Transverse colon (tissue), 4 donors: ENCODE data around the gene MAPRE2. TPM values are rescaled to one million over a fixed set of nuclear protein-coding genes. Genes with fewer than 3 reads are reported as not detected.

Source experiments
- DNase-seq: peaks from one replicate; pipeline ENCODE4 v3.0.0-alpha.2; 2019
- H3K27ac ChIP-seq, 4 donors: fragments of 200-600 bp; sonication (generic); 2 replicates each; pipeline ENCODE4 v1.5.1; 2016 to 2018; ENCODE audit warnings: inconsistent platforms in 4 of 4
- H3K27me3 ChIP-seq: fragments of 200-600 bp; sonication (generic); 2 replicates; pipeline ENCODE4 v1.5.1; 2017; ENCODE audit warnings: inconsistent platforms
- H3K36me3 ChIP-seq, 4 donors: fragments of 200-600 bp; sonication (generic); 2 replicates each; pipeline ENCODE4 v1.5.1; 2017 to 2019; ENCODE audit warnings: inconsistent platforms in 4 of 4
- H3K4me1 ChIP-seq, 4 donors: fragments of 200-600 bp; sonication (generic); 2 replicates each; pipeline ENCODE4 v1.5.1; 2017 to 2020; ENCODE audit warnings: inconsistent platforms in 4 of 4
- H3K4me3 ChIP-seq, 4 donors: fragments of 200-600 bp; sonication (generic); 1 replicate in 1 of 4; 2 replicates in 3 of 4; pipeline versions ENCODE4 v1.5.1 to v1.6.1; 2017 to 2019; ENCODE audit warnings: inconsistent platforms in 4 of 4
- H3K9me3 ChIP-seq, 2 donors: fragments of 200-600 bp; sonication (generic); 2 replicates each; pipeline ENCODE4 v1.5.1; 2017 to 2019; ENCODE audit warnings: inconsistent platforms in 2 of 2
- CTCF ChIP-seq, 5 experiments: fragments of 200-600 bp in 3 of 5; fragments of 450-650 bp in 2 of 5; sonication (generic) in 3 of 5; IDR thresholded peaks; 1 replicate in 2 of 5; 2 replicates in 3 of 5; pipeline ENCODE4 v1.5.1; 2016 to 2017; ENCODE audit warnings: antibody characterized with exemption in 5 of 5, inconsistent platforms in 3 of 5, mild to moderate bottlenecking in 2 of 5, moderate library complexity in 1 of 5
- EP300 ChIP-seq: sonication (generic); formaldehyde crosslinking; IDR thresholded peaks from one replicate; pipeline ENCODE4 v1.6.1; 2017; ENCODE audit warnings: antibody characterized with exemption, low read depth
- POLR2A ChIP-seq: fragments of 450-650 bp; IDR thresholded peaks from one replicate; pipeline ENCODE4 v1.6.1; 2016; ENCODE audit warnings: antibody characterized with exemption, mild to moderate bottlenecking, moderate library complexity
- POLR2AphosphoS5 ChIP-seq, 3 donors: sonication (generic); formaldehyde crosslinking; IDR thresholded peaks; one replicate each; pipeline ENCODE4 v1.6.1; 2016; ENCODE audit warnings: antibody characterized with exemption in 3 of 3
- WGBS, 2 donors: methylation state at CpG; one replicate each; pipeline ENCODE4 v1.1.5; 2018; ENCODE audit warnings: low coverage in 1 of 2; 5-methylcytosine and 5-hydroxymethylcytosine counted together
- in situ Hi-C, 4 donors: fragments of 200-750 bp; cut with MboI; loops; one replicate each; pipeline versions ENCODE4 v1.15.0 to v1.15.1; 2017; ENCODE audit warnings: low sequenced_read_pairs in 3 of 4, low pct_ligation_motif_present in 1 of 4, low pct_unique_long_range_greater_than_20kb in 1 of 4
- intact Hi-C: fragments of 100-400 bp; cut with DNase I; formaldehyde crosslinking; loops from one replicate; pipeline ENCODE4 v1.15.1; 2023; ENCODE audit warnings: low total_unique reads
- total RNA-seq, 4 donors: library from RNA; depleted of rRNA; stranded (reverse); fragments of >200 nt; gene quantifications; one replicate each; pipeline ENCODE4 v1.1.0, GENCODE V29; 2016

MAPRE2 gene
- total RNA-seq, 4 donors from 2014 or later = 23.1 to 102 (median 48.5) TPM

- intact Hi-C loops = no loop called here
- no peaks in the 10 kb centered on the region for H3K9me3 ChIP-seq
- TF ChIP-seq CTCF (IDR thresholded peaks at IDR 0.05) = no peak
- TF ChIP-seq EP300 = no peak
- no peak for TF ChIP-seq POLR2A
- no peak for TF ChIP-seq POLR2AphosphoS5 (IDR thresholded peaks at IDR 0.05)
- 56 to 83% methylated on average over 1 of the region's 1 CpG for WGBS, 2 donors
- no peak for DNase-seq
- no peak overlapping the region for H3K4me3 ChIP-seq
- no peaks in the 10 kb centered on the region for H3K27me3 ChIP-seq
- in situ Hi-C loops = no loop called here
- no peaks in the 10 kb centered on the region for H3K36me3 ChIP-seq
- no peak overlapping the region for H3K27ac ChIP-seq
- peaks cover 0 to 19% (median 3%) of the 10 kb centered on the region in 4 donors for H3K4me1 ChIP-seq
Observed at GRCh38 chr18:35089382-35089781, 48.2 kb downstream of the MAPRE2 start.

GRCh38 chr18:35089891-35090550 lies 48.8 kb downstream of the MAPRE2 start:
- intact Hi-C loops = no loop called here
- in situ Hi-C loops = no loop called here
- DNase-seq = no peak
- H3K27ac ChIP-seq = no peak overlapping the region
- TF ChIP-seq EP300 = no peak
- TF ChIP-seq POLR2AphosphoS5 (IDR thresholded peaks at IDR 0.05) = no peak
- no peak for TF ChIP-seq POLR2A
- TF ChIP-seq CTCF (IDR thresholded peaks at IDR 0.05) = no peak
- 87 to 96% methylated on average over 4 of the region's 4 CpGs for WGBS, 2 donors
- H3K9me3 ChIP-seq = no peaks in the 10 kb centered on the region
- no peaks in the 10 kb centered on the region for H3K36me3 ChIP-seq
- H3K4me1 ChIP-seq = peaks cover 0 to 12% (median 0%) of the 10 kb centered on the region in 4 donors
- H3K27me3 ChIP-seq = no peaks in the 10 kb centered on the region
- no peak overlapping the region for H3K4me3 ChIP-seq

GRCh38 chr18:35091841-35092240 lies 50.6 kb downstream of the MAPRE2 start:
- no peaks in the 10 kb centered on the region for H3K9me3 ChIP-seq
- peaks cover 0 to 5% (median 0%) of the 10 kb centered on the region in 4 donors for H3K4me1 ChIP-seq
- H3K27ac ChIP-seq = no peak overlapping the region
- no peak for DNase-seq
- H3K36me3 ChIP-seq = no peaks in the 10 kb centered on the region
- no peaks in the 10 kb centered on the region for H3K27me3 ChIP-seq
- intact Hi-C loops (no loop called here), in situ Hi-C loops (no loop called here)
- H3K4me3 ChIP-seq = no peak overlapping the region
- 96 to 100% methylated on average over 1 to 2 of the region's 2 CpGs for WGBS, 2 donors
- TF ChIP-seq CTCF (IDR thresholded peaks at IDR 0.05) (no peak), POLR2AphosphoS5 (IDR thresholded peaks at IDR 0.05) (no peak), EP300 (no peak), POLR2A (no peak)

- in situ Hi-C loops = no loop called here
- no peak for DNase-seq
- no peak for TF ChIP-seq POLR2A
- TF ChIP-seq POLR2AphosphoS5 (IDR thresholded peaks at IDR 0.05) = no peak
- no peak for TF ChIP-seq EP300
- Histone ChIP-seq H3K4me1 (no peaks in the 10 kb centered on the region), H3K9me3 (no peaks in the 10 kb centered on the region), H3K27me3 (no peaks in the 10 kb centered on the region), H3K36me3 (peaks cover 0 to 15% (median 0%) of the 10 kb centered on the region in 4 donors), H3K27ac (no peak overlapping the region), H3K4me3 (no peak overlapping the region)
- WGBS, 2 donors = 90% methylated on average over 1 of the region's 1 CpG; no CpG with 5 or more reads in 1 of the 2 donors
- intact Hi-C loops = no loop called here
Observed at GRCh38 chr18:35095983-35096676, 54.9 kb downstream of the MAPRE2 start.

- intact Hi-C loops (no loop called here), in situ Hi-C loops (no loop called here)
- H3K27me3 ChIP-seq = no peaks in the 10 kb centered on the region
- H3K4me3 ChIP-seq = no peak overlapping the region
- H3K4me1 ChIP-seq = no peaks in the 10 kb centered on the region
- DNase-seq = no peak
- H3K9me3 ChIP-seq = no peaks in the 10 kb centered on the region
- no peak for TF ChIP-seq CTCF (IDR thresholded peaks at IDR 0.05)
- no peak for TF ChIP-seq EP300
- no peak for TF ChIP-seq POLR2A
- TF ChIP-seq POLR2AphosphoS5 (IDR thresholded peaks at IDR 0.05) = no peak
- H3K36me3 ChIP-seq = peaks cover 0 to 15% (median 0%) of the 10 kb centered on the region in 4 donors
- no peak overlapping the region for H3K27ac ChIP-seq
Observed at GRCh38 chr18:35096677-35097011, 55.4 kb downstream of the MAPRE2 start.
